DOHH2 (cell line): ENCODE data around the gene IRAK3.

Experiments used
- EZH2phosphoT487 ChIP-seq: fragments of 200-600 bp; sonication (generic); IDR thresholded peaks from 2 replicates; pipeline ENCODE4 v1.6.1; 2017; ENCODE audit warnings: borderline replicate concordance, mild to moderate bottlenecking, antibody characterized with exemption, low read length, moderate library complexity, mixed read lengths
- TF ChIP-seq, protein P1 (sequence below): fragments of 200-600 bp; sonication (generic); IDR thresholded peaks from one replicate; pipeline ENCODE4 v1.5.1; 2014; ENCODE audit warnings: antibody characterized with exemption, mild to moderate bottlenecking, low read depth, low read length; ENCODE audit not compliant: poor library complexity, severe bottlenecking

DNA sequence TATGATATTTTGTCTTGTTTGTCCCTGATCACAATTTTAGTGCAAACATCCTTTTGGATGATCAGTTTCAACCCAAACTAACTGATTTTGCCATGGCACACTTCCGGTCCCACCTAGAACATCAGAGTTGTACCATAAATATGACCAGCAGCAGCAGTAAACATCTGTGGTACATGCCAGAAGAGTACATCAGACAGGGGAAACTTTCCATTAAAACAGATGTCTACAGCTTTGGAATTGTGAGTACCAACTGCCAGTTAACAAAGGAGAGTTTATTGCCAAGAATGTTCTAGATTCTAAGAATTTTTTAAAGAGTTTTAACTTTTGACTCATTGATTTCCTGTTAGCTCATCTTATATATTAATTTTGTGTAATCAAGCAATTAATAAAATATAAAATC, 55.4 kb downstream of the IRAK3 start:
- TF ChIP-seq, protein P1, sequence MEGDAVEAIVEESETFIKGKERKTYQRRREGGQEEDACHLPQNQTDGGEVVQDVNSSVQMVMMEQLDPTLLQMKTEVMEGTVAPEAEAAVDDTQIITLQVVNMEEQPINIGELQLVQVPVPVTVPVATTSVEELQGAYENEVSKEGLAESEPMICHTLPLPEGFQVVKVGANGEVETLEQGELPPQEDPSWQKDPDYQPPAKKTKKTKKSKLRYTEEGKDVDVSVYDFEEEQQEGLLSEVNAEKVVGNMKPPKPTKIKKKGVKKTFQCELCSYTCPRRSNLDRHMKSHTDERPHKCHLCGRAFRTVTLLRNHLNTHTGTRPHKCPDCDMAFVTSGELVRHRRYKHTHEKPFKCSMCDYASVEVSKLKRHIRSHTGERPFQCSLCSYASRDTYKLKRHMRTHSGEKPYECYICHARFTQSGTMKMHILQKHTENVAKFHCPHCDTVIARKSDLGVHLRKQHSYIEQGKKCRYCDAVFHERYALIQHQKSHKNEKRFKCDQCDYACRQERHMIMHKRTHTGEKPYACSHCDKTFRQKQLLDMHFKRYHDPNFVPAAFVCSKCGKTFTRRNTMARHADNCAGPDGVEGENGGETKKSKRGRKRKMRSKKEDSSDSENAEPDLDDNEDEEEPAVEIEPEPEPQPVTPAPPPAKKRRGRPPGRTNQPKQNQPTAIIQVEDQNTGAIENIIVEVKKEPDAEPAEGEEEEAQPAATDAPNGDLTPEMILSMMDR: no peak
- TF ChIP-seq EZH2phosphoT487: no peak
